Activated CD4-positive, alpha-beta T cell treated with anti-CD3 and anti-CD28 coated beads, Interleukin-2, amount 10 ng/mL, durations not matched to agents 7 days and 5 days (primary cell): ENCODE measurements around the gene CHRNA7. TPM values are rescaled to one million over a fixed set of nuclear protein-coding genes. Genes with fewer than 3 reads are reported as not detected.
A peak's percentile ranks its signal among the peaks of the same experiment; 100 is the strongest.

ENCODE experiments used
- CTCF ChIA-PET: fragments of 350-600 bp; sonication (Branson Sonifier 250); formaldehyde crosslinking; loops from one replicate; lab custom pipeline; 2021; ENCODE audit warnings: antibody characterized with exemption; lab: Charles Lee
- POLR2A ChIA-PET: fragments of 350-600 bp; sonication (Branson Sonifier 250); formaldehyde crosslinking; loops from one replicate; lab custom pipeline; 2021; ENCODE audit warnings: antibody characterized with exemption; lab: Charles Lee
- DNase-seq: peaks from one replicate; pipeline ENCODE4 v3.0.0-alpha.2; 2020
- H3K27ac Mint-ChIP-seq: one replicate; pipeline ENCODE4 v1.8.0; 2021; ENCODE audit warnings: mild to moderate bottlenecking, moderate library complexity, mixed read lengths
- H3K27me3 Mint-ChIP-seq: one replicate; pipeline ENCODE4 v1.8.0; 2021; ENCODE audit warnings: mixed read lengths
- H3K36me3 Mint-ChIP-seq: one replicate; pipeline ENCODE4 v1.8.0; 2021; ENCODE audit warnings: low read depth, mixed read lengths
- H3K4me1 Mint-ChIP-seq: one replicate; pipeline ENCODE4 v1.8.0; 2021; ENCODE audit warnings: mixed read lengths
- H3K4me3 Mint-ChIP-seq: one replicate; pipeline ENCODE4 v1.8.0; 2021; ENCODE audit warnings: mild to moderate bottlenecking, moderate library complexity, mixed read lengths
- H3K9me3 Mint-ChIP-seq: one replicate; pipeline ENCODE4 v1.8.0; 2021; ENCODE audit warnings: mixed read lengths
- total RNA-seq, 2 experiments: library from RNA; stranded (reverse); gene quantifications; one replicate each; pipeline ENCODE4 v1.2.3, GENCODE V29; 2021

CHRNA7 gene
- total RNA-seq = not detected

- peak; percentile 11 for DNase-seq
- ChIA-PET POLR2A (interaction anchor here (0.6 kb wide), 1 partner anchor 31 kb away, joined by 3 read pairs; no protein-coding TSS in a partner anchor), CTCF (no interaction called here)
- H3K27ac Mint-ChIP-seq = no peak within 1 kb of the TSS
- no peaks in the 10 kb centered on the region for H3K36me3 Mint-ChIP-seq
- peaks cover 10% of the 10 kb centered on the region for H3K4me1 Mint-ChIP-seq
- no peaks in the 10 kb centered on the region for H3K9me3 Mint-ChIP-seq
- peaks cover 62% of the 10 kb centered on the region for H3K27me3 Mint-ChIP-seq
- peak within 1 kb of the TSS; percentile 16 for H3K4me3 Mint-ChIP-seq
Measured at GRCh38 chr15:32029862-32030781, at the start of gene CHRNA7. TSS of gene CHRNA7 (plus strand) at chr15:32030515. CDS start at chr15:32030595, 80 bp downstream.

- ChIA-PET POLR2A (no interaction called here), CTCF (no interaction called here)
- DNase-seq = no peak
- no peaks in the 10 kb centered on the region for H3K9me3 Mint-ChIP-seq
- H3K27me3 Mint-ChIP-seq = peaks cover 2% of the 10 kb centered on the region
- no peaks in the 10 kb centered on the region for H3K36me3 Mint-ChIP-seq
- peaks cover 6% of the 10 kb centered on the region for H3K4me1 Mint-ChIP-seq
- H3K27ac Mint-ChIP-seq = no peak overlapping the region
- no peak overlapping the region for H3K4me3 Mint-ChIP-seq
Measured at GRCh38 chr15:31985607-31986006, 44.7 kb upstream of the CHRNA7 start.

DNA sequence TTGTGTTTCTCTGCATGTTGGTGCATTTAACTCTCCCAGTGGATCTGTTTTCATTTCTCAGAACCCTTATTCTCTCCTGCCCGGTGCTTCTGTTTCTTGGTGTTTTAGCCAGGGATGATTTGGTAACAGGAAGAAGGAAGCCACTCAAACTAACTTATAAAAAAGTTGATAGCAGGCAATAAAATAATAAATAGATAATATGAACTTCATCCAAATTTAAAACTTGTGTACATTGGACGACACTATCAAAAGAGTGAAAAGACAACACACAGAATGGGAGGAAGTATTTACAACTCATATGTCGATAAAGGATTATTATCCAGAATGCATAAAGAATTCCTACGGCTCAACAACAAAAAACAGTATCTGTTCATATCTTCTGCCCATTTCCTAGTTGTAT lies 37.3 kb upstream of the CHRNA7 start:
- Mint-ChIP-seq H3K9me3 (no peaks in the 10 kb centered on the region), H3K27me3 (peaks cover 15% of the 10 kb centered on the region)

DNA sequence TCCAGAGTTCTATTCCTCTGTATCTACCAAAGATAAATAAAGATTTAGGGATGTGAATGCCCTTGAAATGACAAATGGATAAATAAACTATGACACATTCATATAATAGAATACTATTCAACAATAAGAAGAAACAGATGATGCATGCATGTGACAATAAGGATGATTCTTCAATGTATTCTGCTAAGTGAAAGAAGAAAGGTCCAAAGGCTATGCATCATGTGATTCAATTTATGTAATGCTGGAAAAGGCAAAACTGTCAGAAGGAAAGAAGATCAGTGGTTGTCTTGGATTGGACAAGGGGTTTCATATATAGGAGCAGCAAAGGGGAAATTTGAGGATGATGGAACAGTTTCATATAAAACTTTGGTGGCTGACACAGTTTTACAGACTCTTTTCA lies 32.6 kb upstream of the CHRNA7 start:
- ChIA-PET POLR2A (no interaction called here), CTCF (no interaction called here)
- Mint-ChIP-seq H3K4me3 (no peak overlapping the region), H3K27ac (no peak overlapping the region), H3K27me3 (peaks cover 23% of the 10 kb centered on the region), H3K36me3 (no peaks in the 10 kb centered on the region), H3K4me1 (no peaks in the 10 kb centered on the region), H3K9me3 (no peaks in the 10 kb centered on the region)
- DNase-seq = no peak

More for the DNA sequence above, 37.3 kb upstream of the CHRNA7 start:
- DNase-seq = no peak
- POLR2A ChIA-PET = no interaction called here
- H3K36me3 Mint-ChIP-seq = no peaks in the 10 kb centered on the region
- CTCF ChIA-PET = no interaction called here
- no peak overlapping the region for H3K4me3 Mint-ChIP-seq
- no peaks in the 10 kb centered on the region for H3K4me1 Mint-ChIP-seq
- H3K27ac Mint-ChIP-seq = no peak overlapping the region

GRCh38 chr15:32003558-32003957 lies 26.8 kb upstream of the CHRNA7 start:
- Mint-ChIP-seq H3K4me3 (no peak overlapping the region), H3K27me3 (peaks cover 11% of the 10 kb centered on the region), H3K4me1 (no peaks in the 10 kb centered on the region), H3K36me3 (no peaks in the 10 kb centered on the region), H3K9me3 (no peaks in the 10 kb centered on the region), H3K27ac (no peak overlapping the region)
- CTCF ChIA-PET = no interaction called here
- DNase-seq = no peak
- POLR2A ChIA-PET = no interaction called here

DNA sequence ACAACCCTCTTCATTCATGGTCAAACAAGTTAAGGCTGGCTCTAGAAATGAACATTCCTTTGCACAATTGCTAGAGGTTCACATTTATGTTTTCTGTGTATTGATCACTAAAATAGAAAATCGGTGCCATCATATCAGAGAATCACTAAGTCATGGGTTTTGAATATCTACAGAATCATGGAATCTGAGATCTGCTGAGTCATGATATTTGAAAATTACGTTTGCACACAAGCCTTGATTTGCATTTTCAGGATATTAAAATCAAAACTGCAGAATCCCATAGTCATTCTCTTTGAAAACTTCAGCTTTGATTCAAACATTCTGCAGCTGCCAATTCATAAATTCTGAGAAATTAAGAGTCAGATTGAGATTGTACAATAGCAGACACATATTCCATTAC lies 26.1 kb upstream of the CHRNA7 start:
- Mint-ChIP-seq H3K9me3 (no peaks in the 10 kb centered on the region), H3K4me1 (no peaks in the 10 kb centered on the region), H3K4me3 (no peak overlapping the region), H3K36me3 (no peaks in the 10 kb centered on the region), H3K27ac (no peak overlapping the region), H3K27me3 (peaks cover 11% of the 10 kb centered on the region)
- ChIA-PET CTCF (no interaction called here), POLR2A (no interaction called here)
- DNase-seq = no peak

DNA sequence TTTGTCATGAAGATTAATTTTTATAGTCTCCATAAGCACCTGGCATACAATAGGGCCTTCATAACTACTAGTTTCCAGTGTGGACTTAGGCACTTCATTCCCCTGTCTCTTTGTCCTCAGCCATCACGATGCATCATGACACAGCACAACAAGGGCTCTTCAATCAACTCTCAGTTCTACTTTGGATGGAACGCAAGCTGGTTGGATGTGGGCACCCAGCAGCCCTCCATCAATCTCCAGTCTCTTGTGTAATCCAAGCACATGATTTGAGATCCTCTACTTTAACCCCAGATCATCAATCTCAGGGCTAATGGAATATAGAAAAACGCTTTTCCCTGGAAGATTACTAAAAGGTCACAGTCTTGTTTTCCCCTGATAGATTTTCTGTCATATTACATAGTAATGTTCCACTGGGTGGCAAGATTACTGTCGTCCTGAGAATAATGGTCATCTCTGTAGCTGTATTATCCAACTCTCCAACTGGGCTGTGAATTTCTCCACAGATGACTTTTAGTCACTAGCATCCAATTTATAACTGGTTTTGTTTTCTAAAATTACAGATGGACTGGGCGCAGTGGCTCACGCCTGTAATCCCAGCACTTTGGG lies 22.9 kb upstream of the CHRNA7 start:
- no peak overlapping the region for H3K27ac Mint-ChIP-seq
- no peaks in the 10 kb centered on the region for H3K4me1 Mint-ChIP-seq
- ChIA-PET POLR2A (no interaction called here), CTCF (no interaction called here)
- no peak for DNase-seq
- H3K27me3 Mint-ChIP-seq = peaks cover 10% of the 10 kb centered on the region
- H3K36me3 Mint-ChIP-seq = no peaks in the 10 kb centered on the region
- no peak overlapping the region for H3K4me3 Mint-ChIP-seq
- no peaks in the 10 kb centered on the region for H3K9me3 Mint-ChIP-seq

- Mint-ChIP-seq H3K36me3 (no peaks in the 10 kb centered on the region), H3K9me3 (peaks cover 5% of the 10 kb centered on the region), H3K4me1 (no peaks in the 10 kb centered on the region), H3K27me3 (peaks cover 17% of the 10 kb centered on the region), H3K27ac (no peak overlapping the region), H3K4me3 (no peak overlapping the region)
- CTCF ChIA-PET = no interaction called here
- POLR2A ChIA-PET = no interaction called here
- no peak for DNase-seq
Measured at GRCh38 chr15:32014953-32015352, 15.4 kb upstream of the CHRNA7 start.

GRCh38 chr15:32020156-32020555 lies 10.2 kb upstream of the CHRNA7 start:
- Mint-ChIP-seq H3K4me3 (no peak overlapping the region), H3K9me3 (no peaks in the 10 kb centered on the region), H3K27me3 (peaks cover 21% of the 10 kb centered on the region), H3K4me1 (no peaks in the 10 kb centered on the region), H3K36me3 (no peaks in the 10 kb centered on the region), H3K27ac (no peak overlapping the region)
- ChIA-PET POLR2A (no interaction called here), CTCF (no interaction called here)
- DNase-seq = no peak

GRCh38 chr15:32028921-32029320 lies 1.4 kb upstream of the CHRNA7 start:
- Mint-ChIP-seq H3K9me3 (no peaks in the 10 kb centered on the region), H3K27me3 (peaks cover 68% of the 10 kb centered on the region), H3K27ac (no peak overlapping the region), H3K4me3 (no peak overlapping the region), H3K36me3 (no peaks in the 10 kb centered on the region), H3K4me1 (peaks cover 10% of the 10 kb centered on the region)
- POLR2A ChIA-PET = no interaction called here
- no peak for DNase-seq
- CTCF ChIA-PET = no interaction called here

GRCh38 chr15:32029409-32029861 lies 880 bp upstream of the CHRNA7 start:
- DNase-seq = no peak
- CTCF ChIA-PET = no interaction called here
- Mint-ChIP-seq H3K36me3 (no peaks in the 10 kb centered on the region), H3K9me3 (no peaks in the 10 kb centered on the region), H3K4me1 (peaks cover 10% of the 10 kb centered on the region), H3K27ac (no peak overlapping the region), H3K4me3 (no peak overlapping the region), H3K27me3 (peaks cover 63% of the 10 kb centered on the region)
- POLR2A ChIA-PET = no interaction called here

GRCh38 chr15:32030795-32031194 lies 480 bp downstream of the CHRNA7 start:
- no peaks in the 10 kb centered on the region for H3K36me3 Mint-ChIP-seq
- CTCF ChIA-PET = no interaction called here
- H3K4me3 Mint-ChIP-seq = peak overlapping the region; percentile 15

GRCh38 chr15:32033186-32033890 lies 3.0 kb downstream of the CHRNA7 start:
- H3K27ac Mint-ChIP-seq = no peak overlapping the region
- H3K4me3 Mint-ChIP-seq = no peak overlapping the region
- ChIA-PET POLR2A (no interaction called here), CTCF (no interaction called here)
- H3K9me3 Mint-ChIP-seq = no peaks in the 10 kb centered on the region
- no peaks in the 10 kb centered on the region for H3K36me3 Mint-ChIP-seq
- peaks cover 54% of the 10 kb centered on the region for H3K27me3 Mint-ChIP-seq
- peaks cover 10% of the 10 kb centered on the region for H3K4me1 Mint-ChIP-seq
- DNase-seq = no peak

More at GRCh38 chr15:32030795-32031194, 480 bp downstream of the CHRNA7 start:
- Mint-ChIP-seq H3K4me1 (peaks cover 10% of the 10 kb centered on the region), H3K27me3 (peaks cover 61% of the 10 kb centered on the region), H3K9me3 (no peaks in the 10 kb centered on the region), H3K27ac (no peak overlapping the region)
- no peak for DNase-seq
- POLR2A ChIA-PET = interaction anchor here (0.6 kb wide), 1 partner anchor 30 kb away, joined by 3 read pairs; no protein-coding TSS in a partner anchor
